HPDE6-E6E7 (cell line): ENCODE measurements around the gene CLIC2.

Experiments
- DNase-seq: peaks from one replicate; pipeline ENCODE4 v3.0.0; 2011; ENCODE audit warnings: missing footprints; ENCODE audit errors: extremely low spot score

The CLIC2 gene

GRCh38 chrX:155262970-155263754 lies 71.3 kb downstream of the CLIC2 start:
- no peak for DNase-seq

DNA sequence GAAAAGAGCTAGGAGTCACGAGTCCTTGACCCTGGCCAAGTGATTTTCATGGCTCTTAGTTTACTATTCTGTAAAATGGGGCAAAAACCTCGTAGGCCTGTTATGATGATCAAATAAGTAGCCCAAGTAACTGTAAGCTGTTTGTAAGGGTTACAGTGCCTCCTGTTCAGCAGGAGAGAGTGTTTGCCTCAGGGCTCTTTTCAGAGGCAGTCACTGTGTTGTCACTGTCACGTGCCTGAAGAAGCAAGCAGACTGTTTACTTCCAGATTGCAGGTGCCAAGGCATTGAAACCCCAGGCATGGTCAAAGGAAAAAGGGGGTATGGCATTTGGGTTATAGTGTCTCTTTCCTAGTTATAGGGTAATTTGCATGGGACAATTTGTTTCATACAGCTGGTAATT lies 74.7 kb downstream of the CLIC2 start:
- DNase-seq: no peak

GRCh38 chrX:155251391-155251790 lies 83.0 kb downstream of the CLIC2 start:
- no peak for DNase-seq

DNA sequence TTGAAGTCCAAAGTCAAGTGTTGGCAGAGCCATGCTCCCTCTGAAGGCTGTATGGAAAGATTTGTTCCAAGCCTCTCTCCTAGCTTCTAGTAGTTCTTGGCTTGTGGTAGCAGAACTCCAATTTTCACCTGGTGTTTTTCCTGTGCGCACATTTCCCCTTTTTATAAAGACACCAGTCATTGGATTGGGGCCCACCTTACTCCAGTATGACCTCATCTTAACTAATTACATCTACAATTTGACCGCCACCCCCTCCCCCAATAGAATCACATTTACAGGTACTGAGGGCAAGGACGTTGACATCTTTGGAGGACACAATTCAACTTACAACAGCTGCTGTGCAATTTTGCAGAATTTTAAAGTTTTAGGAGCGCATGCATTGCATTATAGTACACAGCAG lies 86.9 kb downstream of the CLIC2 start:
- DNase-seq: no peak

- no peak for DNase-seq
Measured at GRCh38 chrX:155246748-155247147, 87.7 kb downstream of the CLIC2 start.

GRCh38 chrX:155242300-155242699 lies 92.1 kb downstream of the CLIC2 start:
- no peak for DNase-seq

DNA sequence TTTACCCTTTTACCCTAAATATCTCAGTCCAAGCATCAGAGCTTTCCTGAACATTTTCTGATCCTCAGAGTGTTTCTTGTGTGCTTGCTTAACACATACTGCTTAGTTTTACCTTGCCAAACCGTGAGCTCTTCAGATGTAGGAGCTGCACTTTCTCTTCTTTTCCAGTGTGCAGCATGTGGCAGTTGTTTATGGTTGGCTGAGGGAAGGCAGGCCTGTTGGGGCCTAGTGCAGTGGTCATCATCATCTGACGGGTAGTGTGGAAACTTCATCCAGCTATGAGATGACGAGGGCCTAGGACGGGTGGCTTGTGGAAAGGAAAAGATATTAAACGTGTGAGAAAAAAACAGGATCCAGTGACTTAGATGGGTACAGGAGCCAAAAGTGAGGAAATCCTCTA lies 96.7 kb downstream of the CLIC2 start:
- DNase-seq: no peak

- DNase-seq: no peak
Measured at GRCh38 chrX:155235891-155236290, 98.5 kb downstream of the CLIC2 start.

DNA sequence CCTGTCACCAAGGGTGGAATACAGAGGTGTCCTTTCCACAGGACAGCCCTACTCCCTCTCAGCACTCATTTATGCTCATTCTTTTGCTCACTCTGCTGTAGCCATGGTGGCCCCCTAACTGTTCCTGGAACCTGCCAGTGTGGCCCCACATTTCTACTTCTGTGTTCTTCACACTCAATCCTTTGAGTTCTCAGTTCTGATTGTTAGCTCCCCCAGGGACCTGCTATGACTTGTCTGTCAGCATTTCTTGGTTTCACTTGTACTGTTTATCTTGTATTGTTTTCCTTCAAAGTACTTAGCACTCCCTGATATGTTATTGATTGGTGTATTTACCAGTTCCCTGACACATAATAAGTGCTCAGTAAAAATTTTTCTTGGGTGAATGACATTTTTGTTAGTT lies 103.3 kb downstream of the CLIC2 start:
- DNase-seq: no peak
